HEK293 (cell line): ENCODE measurements around the gene USP13.

Experiments used
- CTCF ChIA-PET: fragments of 350-600 bp; formaldehyde crosslinking; extraction: SDS; loops from one replicate; lab custom pipeline; 2021; ENCODE audit warnings: antibody characterized with exemption; lab: Yijun Ruan, JAX
- POLR2A ChIA-PET: fragments of 300-600 bp; formaldehyde crosslinking; extraction: SDS; loops from one replicate; lab custom pipeline; 2020; ENCODE audit warnings: antibody characterized with exemption, inconsistent platforms; lab: Yijun Ruan, JAX
- H3K27ac ChIP-seq: fragments of 200-500 bp; sonication (Bioruptor generic); 2 replicates; pipeline ENCODE4 v1.5.1; 2014; ENCODE audit warnings: low read depth, low read length, control low read depth, inconsistent platforms; ENCODE audit errors: extremely low read depth
- H3K36me3 ChIP-seq, 2 experiments: fragments of 200-500 bp in 1 of 2; sonication (Bioruptor generic) in 1 of 2; 1 replicate in 1 of 2; 2 replicates in 1 of 2; pipeline ENCODE4 v1.5.1; 2014 to 2017; ENCODE audit warnings: inconsistent platforms in 2 of 2, low read length in 2 of 2; ENCODE audit not compliant: control insufficient read depth in 2 of 2, insufficient read depth in 1 of 2
- H3K4me1 ChIP-seq: fragments of 200-500 bp; sonication (Bioruptor generic); 2 replicates; pipeline ENCODE4 v1.5.1; 2014; ENCODE audit warnings: mild to moderate bottlenecking, low read length, inconsistent platforms; ENCODE audit not compliant: control insufficient read depth, insufficient read depth
- H3K4me3 ChIP-seq: 2 replicates; pipeline ENCODE4 v1.5.1; 2011; ENCODE audit warnings: low read depth, mild to moderate bottlenecking, control low read depth, low read length, moderate library complexity
- H3K9me3 ChIP-seq: fragments of 200-500 bp; sonication (Bioruptor generic); 2 replicates; pipeline ENCODE4 v1.5.1; 2014; ENCODE audit warnings: low read depth, low read length, inconsistent platforms; ENCODE audit not compliant: control insufficient read depth, insufficient read depth
- EGR2 ChIP-seq: fragments of 450-650 bp; formaldehyde crosslinking; IDR thresholded peaks from 2 replicates; pipeline ENCODE4 v1.5.1; 2016; ENCODE audit warnings: low read depth, missing biosample characterization, missing genetic modification characterization
- ELK4 ChIP-seq: IDR thresholded peaks from 2 replicates; pipeline ENCODE4 v1.6.1; 2011; ENCODE audit warnings: mild to moderate bottlenecking, low read depth, low read length, borderline replicate concordance
- GLI4 ChIP-seq: fragments of 450-650 bp; formaldehyde crosslinking; IDR thresholded peaks from 2 replicates; pipeline ENCODE4 v1.5.1; 2016; ENCODE audit warnings: missing biosample characterization, missing genetic modification characterization
- GLIS1 ChIP-seq: fragments of 450-650 bp; formaldehyde crosslinking; IDR thresholded peaks from 2 replicates; pipeline ENCODE4 v1.5.1; 2016; ENCODE audit warnings: missing biosample characterization, missing genetic modification characterization
- IKZF3 ChIP-seq: fragments of 450-650 bp; IDR thresholded peaks from 2 replicates; pipeline ENCODE4 v1.5.0; 2018; ENCODE audit warnings: missing biosample characterization, mild to moderate bottlenecking, missing genetic modification characterization, moderate library complexity
- KLF10 ChIP-seq: fragments of 450-650 bp; IDR thresholded peaks from 2 replicates; pipeline ENCODE4 v1.5.1; 2018; ENCODE audit warnings: missing biosample characterization, mild to moderate bottlenecking, missing genetic modification characterization
- KLF8 ChIP-seq: fragments of 450-650 bp; formaldehyde crosslinking; IDR thresholded peaks from 2 replicates; pipeline ENCODE4 v1.5.1; 2016; ENCODE audit warnings: missing biosample characterization, missing genetic modification characterization
- KLF9 ChIP-seq: fragments of 450-650 bp; formaldehyde crosslinking; IDR thresholded peaks from 2 replicates; pipeline ENCODE4 v1.5.1; 2016; ENCODE audit warnings: missing biosample characterization, missing genetic modification characterization, low read depth
- OVOL3 ChIP-seq: fragments of 450-650 bp; formaldehyde crosslinking; IDR thresholded peaks from 2 replicates; pipeline ENCODE4 v1.5.1; 2016; ENCODE audit warnings: missing biosample characterization, missing genetic modification characterization
- PRDM4 ChIP-seq: fragments of 450-650 bp; formaldehyde crosslinking; IDR thresholded peaks from 2 replicates; pipeline ENCODE4 v1.5.1; 2017; ENCODE audit warnings: missing biosample characterization, missing genetic modification characterization
- SP2 ChIP-seq: fragments of 450-650 bp; formaldehyde crosslinking; IDR thresholded peaks from 2 replicates; pipeline ENCODE4 v1.5.1; 2016; ENCODE audit warnings: missing biosample characterization, missing genetic modification characterization
- SP3 ChIP-seq: fragments of 450-650 bp; formaldehyde crosslinking; IDR thresholded peaks from 2 replicates; pipeline ENCODE4 v1.5.1; 2016; ENCODE audit warnings: missing biosample characterization, missing genetic modification characterization
- SP7 ChIP-seq: fragments of 450-650 bp; formaldehyde crosslinking; IDR thresholded peaks from 2 replicates; pipeline ENCODE4 v1.5.1; 2016; ENCODE audit warnings: missing biosample characterization, missing genetic modification characterization
- YY1 ChIP-seq: fragments of 450-650 bp; formaldehyde crosslinking; IDR thresholded peaks from 2 replicates; pipeline ENCODE4 v1.5.1; 2018; ENCODE audit warnings: missing biosample characterization, missing genetic modification characterization
- ZBTB11 ChIP-seq: fragments of 450-650 bp; formaldehyde crosslinking; conservative IDR thresholded peaks from 2 replicates; pipeline ENCODE4 v1.5.1; 2016; ENCODE audit warnings: low read depth, missing biosample characterization, missing genetic modification characterization
- ZBTB17 ChIP-seq: fragments of 450-650 bp; formaldehyde crosslinking; IDR thresholded peaks from 2 replicates; pipeline ENCODE4 v1.5.1; 2016; ENCODE audit warnings: missing biosample characterization, missing genetic modification characterization
- ZBTB20 ChIP-seq: fragments of 450-650 bp; formaldehyde crosslinking; IDR thresholded peaks from 2 replicates; pipeline ENCODE4 v1.5.1; 2016; ENCODE audit warnings: missing biosample characterization, missing genetic modification characterization
- ZBTB8A ChIP-seq: fragments of 450-650 bp; formaldehyde crosslinking; IDR thresholded peaks from 2 replicates; pipeline ENCODE4 v1.5.1; 2016; ENCODE audit warnings: missing biosample characterization, missing genetic modification characterization
- ZEB2 ChIP-seq: fragments of 450-650 bp; formaldehyde crosslinking; IDR thresholded peaks from 2 replicates; pipeline ENCODE4 v1.5.1; 2016; ENCODE audit warnings: missing biosample characterization, missing genetic modification characterization
- ZFHX2 ChIP-seq: fragments of 450-650 bp; formaldehyde crosslinking; conservative IDR thresholded peaks from 2 replicates; pipeline ENCODE4 v1.5.1; 2016; ENCODE audit warnings: missing biosample characterization, missing genetic modification characterization
- ZNF155 ChIP-seq: fragments of 450-650 bp; formaldehyde crosslinking; IDR thresholded peaks from 2 replicates; pipeline ENCODE4 v1.5.1; 2016; ENCODE audit warnings: missing biosample characterization, missing genetic modification characterization
- ZNF16 ChIP-seq: fragments of 450-650 bp; formaldehyde crosslinking; IDR thresholded peaks from 2 replicates; pipeline ENCODE4 v1.5.1; 2016; ENCODE audit warnings: low read depth, missing biosample characterization, missing genetic modification characterization
- ZNF266 ChIP-seq: fragments of 450-650 bp; formaldehyde crosslinking; IDR thresholded peaks from 2 replicates; pipeline ENCODE4 v1.5.1; 2016; ENCODE audit warnings: missing biosample characterization, missing genetic modification characterization, low read depth
- ZNF302 ChIP-seq: fragments of 450-650 bp; formaldehyde crosslinking; IDR thresholded peaks from 2 replicates; pipeline ENCODE4 v1.5.1; 2016; ENCODE audit warnings: missing biosample characterization, missing genetic modification characterization, low read depth
- ZNF335 ChIP-seq: fragments of 450-650 bp; formaldehyde crosslinking; conservative IDR thresholded peaks from 2 replicates; pipeline ENCODE4 v1.5.1; 2016; ENCODE audit warnings: missing biosample characterization, missing genetic modification characterization
- ZNF341 ChIP-seq: fragments of 450-650 bp; formaldehyde crosslinking; IDR thresholded peaks from 2 replicates; pipeline ENCODE4; 2016; ENCODE audit warnings: low read depth, missing biosample characterization, missing genetic modification characterization
- ZNF350 ChIP-seq: fragments of 450-650 bp; formaldehyde crosslinking; IDR thresholded peaks from 2 replicates; pipeline ENCODE4 v1.5.0; 2017; ENCODE audit warnings: missing biosample characterization, mild to moderate bottlenecking, missing genetic modification characterization
- ZNF501 ChIP-seq: fragments of 450-650 bp; formaldehyde crosslinking; IDR thresholded peaks from 2 replicates; pipeline ENCODE4 v1.5.1; 2016; ENCODE audit warnings: missing biosample characterization, missing genetic modification characterization
- ZNF629 ChIP-seq: fragments of 450-650 bp; formaldehyde crosslinking; IDR thresholded peaks from 2 replicates; pipeline ENCODE4 v1.5.1; 2017; ENCODE audit warnings: missing biosample characterization, missing genetic modification characterization
- ZNF660 ChIP-seq: fragments of 450-650 bp; IDR thresholded peaks from 2 replicates; pipeline ENCODE4 v1.5.1; 2018; ENCODE audit warnings: missing biosample characterization, mild to moderate bottlenecking, missing genetic modification characterization
- ZNF701 ChIP-seq: fragments of 450-650 bp; formaldehyde crosslinking; IDR thresholded peaks from 2 replicates; pipeline ENCODE4 v1.5.1; 2016; ENCODE audit warnings: missing biosample characterization, missing genetic modification characterization
- ZSCAN4 ChIP-seq: fragments of 450-650 bp; formaldehyde crosslinking; IDR thresholded peaks from 2 replicates; pipeline ENCODE4 v1.5.1; 2017; ENCODE audit warnings: missing biosample characterization, missing genetic modification characterization

USP13 gene

GRCh38 chr3:179652447-179653095 is at the start of gene USP13:
TSS of gene USP13 (plus strand) at chr3:179653040. CDS start at chr3:179653226, 186 bp downstream.
- H3K9me3 ChIP-seq: no peaks in the 10 kb centered on the region
- H3K4me1 ChIP-seq: no peaks in the 10 kb centered on the region
- peaks cover 0 to 8% of the 10 kb centered on the region in 2 experiments; a peak in 1 of 3 replicates for H3K36me3 ChIP-seq
- ChIA-PET CTCF (interaction anchor here (0.6 to 0.7 kb wide), 3 partner anchors 57 to 819 kb away, joined by 3 to 4 read pairs (median 3); no protein-coding TSS in a partner anchor), POLR2A (no interaction called here)
- H3K27ac ChIP-seq: peak within 1 kb of the TSS; percentile 92
- H3K4me3 ChIP-seq: peak within 1 kb of the TSS; percentile 96
- TF ChIP-seq GLIS1 (tag by site-specific recombination) (peak; percentile 68), SP2 (tag by site-specific recombination) (0 out of 2 replicates have a peak, but pooled peaks have one; percentile 22), KLF10 (tag by site-specific recombination) (0 out of 2 replicates have a peak, but pooled peaks have one; percentile 23), ZNF335 (tag by site-specific recombination) (peak; percentile 45), KLF8 (tag by site-specific recombination) (peak; percentile 61; the same call in 1 of the 2 replicates), ZNF501 (tag by site-specific recombination) (no peak; the same call in 1 of the 2 replicates), SP3 (tag by site-specific recombination) (peak; percentile 25; the same call in 1 of the 2 replicates), ZNF350 (tag by site-specific recombination) (no peak), ZNF302 (tag by site-specific recombination) (no peak), ZNF629 (tag by site-specific recombination) (0 out of 2 replicates have a peak, but pooled peaks have one; percentile 18), ELK4 (no peak), ZFHX2 (peak; percentile 67), ZBTB17 (tag by site-specific recombination) (peak; percentile 53), ZNF341 (tag by site-specific recombination) (peak; percentile 52), KLF9 (tag by site-specific recombination) (peak; percentile 42; the same call in 1 of the 2 replicates), ZBTB11 (tag by site-specific recombination) (no peak), GLI4 (no peak), PRDM4 (tag by site-specific recombination) (peak; percentile 79), ZBTB8A (tag by site-specific recombination) (peak; percentile 8), ZEB2 (0 out of 2 replicates have a peak, but pooled peaks have one; percentile 36), ZNF155 (tag by site-specific recombination) (no peak), ZNF701 (tag by site-specific recombination) (no peak), OVOL3 (tag by site-specific recombination) (no peak), ZNF266 (tag by site-specific recombination) (no peak), ZNF16 (no peak), ZSCAN4 (tag by site-specific recombination) (no peak), IKZF3 (peak; percentile 55; the same call in 1 of the 2 replicates), EGR2 (tag by site-specific recombination) (peak; percentile 37; the same call in 1 of the 2 replicates), ZNF660 (tag by site-specific recombination) (0 out of 2 replicates have a peak, but pooled peaks have one; percentile 15), ZBTB20 (tag by site-specific recombination) (peak; percentile 75), SP7 (tag by site-specific recombination) (peak; percentile 34; the same call in 1 of the 2 replicates), YY1 (tag by site-specific recombination) (no peak)
